H1 (cell line): ENCODE data around the gene CRTC3. TPM values are rescaled to one million over a fixed set of nuclear protein-coding genes. Genes with fewer than 3 reads are reported as not detected.

Experiments used
- CTBP2 ChIP-seq: IDR thresholded peaks from 2 replicates; pipeline ENCODE4 v1.7.0; 2011; ENCODE audit warnings: borderline replicate concordance, mild to moderate bottlenecking, moderate library complexity, mixed read lengths, low read length; ENCODE audit not compliant: insufficient read depth, insufficient read length
- E2F6 ChIP-seq: IDR thresholded peaks from 2 replicates; pipeline ENCODE4 v1.6.1; 2012; ENCODE audit warnings: inconsistent platforms
- JUN ChIP-seq: IDR thresholded peaks from 2 replicates; pipeline ENCODE4 v1.6.1; 2011; ENCODE audit warnings: low read depth, mild to moderate bottlenecking, improper control_type of control experiment, low read length
- SIN3A ChIP-seq, 2 experiments: IDR thresholded peaks in 1 of 2; conservative IDR thresholded peaks in 1 of 2; 2 replicates each; pipeline ENCODE4 v1.6.1; 2011 to 2012; ENCODE audit warnings: low read length in 2 of 2, improper control_type of control experiment in 1 of 2, low read depth in 1 of 2, mild to moderate bottlenecking in 1 of 2
- polyA plus RNA-seq, 7 experiments: library from polyadenylated mRNA; depleted of rRNA in 3 of 7; stranded (reverse) in 5 of 7; unstranded in 2 of 7; fragments of >200 nt in 5 of 7; fragments of 200-250 nt in 2 of 7; gene quantifications; 1 replicate in 5 of 7; 2 replicates in 1 of 7; 4 replicates in 1 of 7; pipeline versions ENCODE4 v1.2.1 to v1.2.3, GENCODE V29; 2011 to 2013; ENCODE audit warnings: missing spikeins in 2 of 7, mixed read lengths in 2 of 7
- total RNA-seq: library from RNA; stranded (reverse); fragmentation: NEBNext Ultra II Directional; extraction: Animal tissue kit (Norgen Biotek cat#: 25700); gene quantifications from 2 replicates; pipeline ENCODE4 v1.2.1, GENCODE V29; 2021

CRTC3 gene
- total and polyA plus RNA-seq, 2 of the 8 experiments (the other 6 are each of a cell fraction or from before 2014, with no cell fraction given): 5.0 to 5.3 TPM

DNA sequence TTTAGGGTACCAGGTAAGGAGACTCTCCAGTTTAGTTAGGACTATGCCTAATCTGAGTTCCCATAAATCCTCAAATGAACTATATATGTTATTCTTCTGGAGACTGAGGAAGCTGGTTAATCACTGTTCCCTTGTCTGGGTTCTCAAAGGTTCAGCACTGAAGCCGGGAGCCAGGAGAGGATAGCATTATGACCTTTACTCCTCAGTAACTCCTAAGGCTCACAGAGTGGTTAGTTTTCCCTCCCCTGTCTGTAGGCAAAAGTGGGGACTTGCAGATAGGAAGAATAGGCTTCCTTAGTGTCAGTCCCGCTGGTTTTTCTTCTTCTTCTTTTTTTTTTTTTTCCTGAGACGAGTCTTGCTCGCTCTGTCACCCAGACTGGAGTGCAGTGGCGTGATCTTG is 50.4 kb downstream of the CRTC3 start (continued):
- no peak for TF ChIP-seq SIN3A (conservative IDR thresholded peaks at IDR 0.05 in 1 of 2, IDR thresholded peaks at IDR 0.05 in 1 of 2; ENCODE audit: low read depth in 1 of 2, low read length in 2 of 2)
- no peak for TF ChIP-seq CTBP2
- no peak for TF ChIP-seq E2F6
- TF ChIP-seq JUN: no peak
